Esophagus muscularis mucosa (tissue), 4 donors: Measurements from ENCODE around the gene GAS2. TPM values are rescaled to one million over a fixed set of nuclear protein-coding genes. Genes with fewer than 3 reads are reported as not detected.

ENCODE experiments used
- DNase-seq: peaks from one replicate; pipeline ENCODE4 v3.0.0-alpha.2; 2017; ENCODE audit errors: extremely low spot score
- H3K27ac ChIP-seq, 4 donors: fragments of 200-600 bp; sonication (generic); replicated peaks in 1 of 4; 1 replicate in 3 of 4; 2 replicates in 1 of 4; pipeline ENCODE4 v1.5.1; 2016 to 2019; ENCODE audit warnings: mild to moderate bottlenecking in 1 of 4
- H3K27me3 ChIP-seq, 4 donors: fragments of 200-600 bp; sonication (generic); one replicate each; pipeline versions ENCODE4 v1.5.1 to v1.6.0; 2016 to 2019
- H3K36me3 ChIP-seq, 4 donors: fragments of 200-600 bp; sonication (generic); one replicate each; pipeline ENCODE4 v1.5.1; 2016 to 2019
- H3K4me1 ChIP-seq, 4 donors: fragments of 200-600 bp; sonication (generic); one replicate each; pipeline ENCODE4 v1.5.1; 2016 to 2019
- H3K4me3 ChIP-seq, 4 donors: fragments of 200-600 bp; sonication (generic); 1 replicate in 2 of 4; 2 replicates in 2 of 4; pipeline ENCODE4 v1.5.1; 2016 to 2019; ENCODE audit warnings: mild to moderate bottlenecking in 4 of 4, moderate library complexity in 1 of 4
- H3K9me3 ChIP-seq, 4 donors: fragments of 200-600 bp; sonication (generic); 1 replicate in 3 of 4; 2 replicates in 1 of 4; pipeline ENCODE4 v1.5.1; 2016 to 2019
- EP300 ChIP-seq: sonication (generic); formaldehyde crosslinking; IDR thresholded peaks from one replicate; pipeline ENCODE4 v1.6.1; 2017; ENCODE audit warnings: antibody characterized with exemption
- POLR2A ChIP-seq: fragments of 450-650 bp; IDR thresholded peaks from one replicate; pipeline ENCODE4 v1.6.1; 2017; ENCODE audit warnings: antibody characterized with exemption, moderate library complexity, mild to moderate bottlenecking, low read depth
- POLR2AphosphoS5 ChIP-seq, 2 donors: sonication (generic); formaldehyde crosslinking; IDR thresholded peaks; one replicate each; pipeline ENCODE4 v1.6.1; 2017; ENCODE audit warnings: antibody characterized with exemption in 2 of 2
- WGBS: methylation state at CpG from one replicate; pipeline ENCODE4 v1.1.5; 2018; 5-methylcytosine and 5-hydroxymethylcytosine counted together
- intact Hi-C: fragments of 100-400 bp; cut with DNase I; formaldehyde crosslinking; loops from one replicate; pipeline ENCODE4 v1.15.1; 2023
- total RNA-seq, 4 donors: library from RNA; depleted of rRNA; stranded (reverse); fragments of >200 nt; gene quantifications; one replicate each; pipeline versions ENCODE4 v1.1.0 to v1.2.1, GENCODE V29; 2016
- TF ChIP-seq, protein P1 (sequence below), 3 experiments: fragments of 200-600 bp in 2 of 3; fragments of 450-650 bp in 1 of 3; sonication (generic) in 2 of 3; IDR thresholded peaks; one replicate each; pipeline ENCODE4 v1.5.1; 2017 to 2019; ENCODE audit warnings: antibody characterized with exemption in 3 of 3, mild to moderate bottlenecking in 2 of 3, moderate library complexity in 1 of 3

GAS2 gene
- total RNA-seq, 4 donors from 2014 or later: 0.65 to 4.2 (median 1.4) TPM

DNA sequence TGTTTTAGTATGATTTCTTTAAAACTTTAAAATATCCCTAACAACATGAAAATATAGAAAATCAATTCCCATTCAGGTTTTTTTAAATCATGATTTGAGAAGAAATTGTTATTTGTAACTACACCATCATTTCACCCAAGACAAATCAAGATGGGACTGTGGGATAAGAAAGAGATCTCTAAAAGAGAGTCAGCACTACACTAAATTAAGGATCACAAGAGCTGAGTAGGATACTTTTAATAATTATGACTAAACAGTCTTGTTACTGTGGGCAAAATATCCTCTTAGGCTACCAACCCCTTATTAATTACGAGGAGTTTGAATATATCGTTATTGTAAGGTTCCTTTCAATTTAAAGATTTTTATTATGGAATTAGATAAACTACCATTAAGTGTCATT, 3.0 kb downstream of the GAS2 start:
- H3K4me1 ChIP-seq: peaks cover 0 to 17% (median 13%) of the 10 kb centered on the region in 4 donors
- intact Hi-C loops: no loop called here
- no peak overlapping the region for H3K4me3 ChIP-seq
- H3K27ac ChIP-seq: no peak overlapping the region
- H3K36me3 ChIP-seq: no peaks in the 10 kb centered on the region
- no peaks in the 10 kb centered on the region for H3K9me3 ChIP-seq
- DNase-seq: no peak
- H3K27me3 ChIP-seq: peaks cover 0 to 43% (median 5%) of the 10 kb centered on the region in 4 donors
- TF ChIP-seq POLR2AphosphoS5 (IDR thresholded peaks at IDR 0.05) (no peak), EP300 (no peak), POLR2A (no peak)
- TF ChIP-seq, protein P1, sequence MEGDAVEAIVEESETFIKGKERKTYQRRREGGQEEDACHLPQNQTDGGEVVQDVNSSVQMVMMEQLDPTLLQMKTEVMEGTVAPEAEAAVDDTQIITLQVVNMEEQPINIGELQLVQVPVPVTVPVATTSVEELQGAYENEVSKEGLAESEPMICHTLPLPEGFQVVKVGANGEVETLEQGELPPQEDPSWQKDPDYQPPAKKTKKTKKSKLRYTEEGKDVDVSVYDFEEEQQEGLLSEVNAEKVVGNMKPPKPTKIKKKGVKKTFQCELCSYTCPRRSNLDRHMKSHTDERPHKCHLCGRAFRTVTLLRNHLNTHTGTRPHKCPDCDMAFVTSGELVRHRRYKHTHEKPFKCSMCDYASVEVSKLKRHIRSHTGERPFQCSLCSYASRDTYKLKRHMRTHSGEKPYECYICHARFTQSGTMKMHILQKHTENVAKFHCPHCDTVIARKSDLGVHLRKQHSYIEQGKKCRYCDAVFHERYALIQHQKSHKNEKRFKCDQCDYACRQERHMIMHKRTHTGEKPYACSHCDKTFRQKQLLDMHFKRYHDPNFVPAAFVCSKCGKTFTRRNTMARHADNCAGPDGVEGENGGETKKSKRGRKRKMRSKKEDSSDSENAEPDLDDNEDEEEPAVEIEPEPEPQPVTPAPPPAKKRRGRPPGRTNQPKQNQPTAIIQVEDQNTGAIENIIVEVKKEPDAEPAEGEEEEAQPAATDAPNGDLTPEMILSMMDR (IDR thresholded peaks at IDR 0.05): no peak
- WGBS: 91% methylated on average over 2 of the region's 2 CpGs

DNA sequence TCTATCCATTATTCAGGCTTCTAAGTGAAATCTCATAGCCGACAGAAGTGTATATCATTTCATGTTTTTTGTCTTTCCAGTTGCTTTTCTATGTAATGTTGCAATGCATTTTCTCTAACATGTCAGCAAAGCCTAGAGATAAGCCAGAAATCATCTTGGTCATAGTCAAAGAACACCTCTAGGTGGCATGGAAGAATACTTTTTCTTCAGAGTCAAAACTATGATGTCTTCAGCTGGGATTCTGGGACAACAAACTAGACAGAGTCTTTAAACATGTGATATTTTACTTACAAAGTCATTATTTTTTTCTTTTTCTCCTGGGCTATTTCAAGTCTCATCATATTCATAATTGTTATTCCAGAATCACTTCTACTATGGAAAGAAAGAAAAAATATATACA, 4.4 kb downstream of the GAS2 start:
- no peak overlapping the region for H3K27ac ChIP-seq
- no peak for DNase-seq
- WGBS: 76% methylated on average over 1 of the region's 1 CpG

DNA sequence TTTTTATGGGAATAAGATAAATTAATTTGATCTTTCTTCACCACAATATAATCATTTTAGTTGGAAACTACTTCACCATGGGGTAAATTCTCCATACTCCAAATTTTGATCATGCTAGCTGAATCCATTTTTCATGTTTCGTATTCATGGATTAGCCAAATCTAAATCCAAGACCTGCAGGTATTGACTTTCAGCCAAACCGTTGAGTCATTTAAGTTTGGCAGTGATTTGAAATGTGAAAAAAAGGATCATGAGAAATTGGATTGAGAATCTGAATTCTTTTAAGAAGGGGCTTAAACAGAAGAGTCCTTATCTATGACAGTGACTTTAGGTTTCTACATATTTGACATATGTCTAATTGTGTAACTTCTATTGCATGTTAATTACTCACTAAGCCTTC, 5.3 kb downstream of the GAS2 start:
- WGBS: 75% methylated on average over 2 of the region's 2 CpGs
- intact Hi-C loops: no loop called here
- peaks cover 0 to 34% (median 2%) of the 10 kb centered on the region in 4 donors for H3K27me3 ChIP-seq
- no peaks in the 10 kb centered on the region for H3K9me3 ChIP-seq
- DNase-seq: no peak
- no peak overlapping the region for H3K27ac ChIP-seq
- no peak for TF ChIP-seq EP300
- TF ChIP-seq POLR2AphosphoS5 (IDR thresholded peaks at IDR 0.05): no peak
- TF ChIP-seq, protein P1 (IDR thresholded peaks at IDR 0.05): no peak
- no peak for TF ChIP-seq POLR2A
- peaks cover 4 to 8% (median 5%) of the 10 kb centered on the region in 4 donors for H3K4me1 ChIP-seq
- H3K36me3 ChIP-seq: no peaks in the 10 kb centered on the region
- no peak overlapping the region for H3K4me3 ChIP-seq

More for the DNA sequence above, 4.4 kb downstream of the GAS2 start:
- TF ChIP-seq POLR2AphosphoS5 (IDR thresholded peaks at IDR 0.05) (no peak), EP300 (no peak), POLR2A (no peak)
- TF ChIP-seq, protein P1 (IDR thresholded peaks at IDR 0.05): no peak
- Histone ChIP-seq H3K4me1 (peaks cover 4 to 17% (median 13%) of the 10 kb centered on the region in 4 donors), H3K27me3 (peaks cover 0 to 43% (median 3%) of the 10 kb centered on the region in 4 donors), H3K36me3 (no peaks in the 10 kb centered on the region), H3K4me3 (no peak overlapping the region), H3K9me3 (no peaks in the 10 kb centered on the region)
- intact Hi-C loops: no loop called here

DNA sequence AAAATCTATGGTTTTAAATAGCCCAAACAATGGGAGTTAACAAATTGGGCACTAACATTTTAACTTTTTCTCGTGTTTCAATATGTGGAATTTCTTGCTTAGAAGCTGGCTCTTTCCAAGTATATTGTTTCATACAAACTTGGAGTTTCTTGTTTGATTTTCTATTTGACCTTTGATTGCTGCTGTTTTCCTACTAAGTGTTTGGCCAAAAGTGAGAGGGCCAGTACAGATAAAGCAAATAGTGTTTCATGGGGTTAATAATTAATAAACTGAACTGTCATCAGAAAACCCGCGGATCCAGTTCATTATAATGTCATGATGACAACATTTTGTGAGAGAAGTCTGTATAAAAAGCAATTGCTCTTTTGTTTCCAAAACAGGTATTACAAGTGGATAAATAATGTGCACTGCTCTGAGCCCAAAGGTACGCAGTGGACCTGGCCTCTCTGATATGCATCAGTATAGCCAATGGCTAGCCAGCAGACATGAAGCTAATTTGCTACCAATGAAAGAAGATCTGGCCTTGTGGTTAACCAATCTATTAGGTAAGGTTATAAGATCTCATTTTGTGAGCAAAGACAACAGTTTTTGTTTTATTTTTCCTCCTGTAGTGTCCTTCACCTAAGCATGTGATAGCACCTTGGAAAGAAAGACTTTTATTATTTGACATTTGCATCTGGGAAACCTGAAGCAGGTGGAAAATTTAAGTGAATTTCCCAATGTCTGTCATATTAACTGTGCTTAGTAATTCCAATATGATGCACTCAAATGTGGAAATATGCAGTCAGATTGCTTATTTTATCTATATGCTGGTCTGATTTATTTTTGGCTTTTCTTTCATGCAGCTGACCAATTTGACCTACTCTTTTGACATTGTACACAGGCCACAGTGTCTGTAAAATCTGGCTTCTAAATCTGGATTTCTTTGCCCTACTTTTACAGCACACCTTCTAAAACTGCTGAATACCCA, 8.3 kb downstream of the GAS2 start:
- Histone ChIP-seq H3K9me3 (no peaks in the 10 kb centered on the region), H3K27ac (no peak overlapping the region), H3K4me3 (no peak overlapping the region), H3K4me1 (peaks cover 0 to 4% (median 0%) of the 10 kb centered on the region in 4 donors), H3K27me3 (peaks cover 0 to 6% (median 0%) of the 10 kb centered on the region in 4 donors), H3K36me3 (no peaks in the 10 kb centered on the region)
- 90% methylated on average over 4 of the region's 4 CpGs for WGBS
- intact Hi-C loops: no loop called here
- TF ChIP-seq EP300: no peak
- TF ChIP-seq POLR2AphosphoS5 (IDR thresholded peaks at IDR 0.05): no peak
- TF ChIP-seq, protein P1 (IDR thresholded peaks at IDR 0.05): no peak
- TF ChIP-seq POLR2A: no peak
- no peak for DNase-seq
